GM06990 (cell line): ENCODE measurements around the gene STAT2.
"Not testable (repeated sequence)": the region's sequence is repeated elsewhere in the genome, so short reads cannot be mapped to it uniquely, and the experiment has no call there.

Experiments used
- DNase-seq: peaks from one replicate; pipeline ENCODE4 v3.0.0-alpha.2; 2011; ENCODE audit not compliant: insufficient read length; ENCODE audit errors: extremely low read depth
- H3K27me3 ChIP-seq: replicated peaks from 2 replicates; pipeline ENCODE4 v1.6.0; 2011; ENCODE audit warnings: low read length; ENCODE audit not compliant: control insufficient read depth, insufficient read depth
- H3K36me3 ChIP-seq: 2 replicates; pipeline ENCODE4 v1.5.1; 2011; ENCODE audit warnings: low read length; ENCODE audit not compliant: control insufficient read depth, insufficient read depth
- H3K4me3 ChIP-seq: replicated peaks from 2 replicates; pipeline ENCODE4 v1.5.1; 2011; ENCODE audit warnings: low read depth, mild to moderate bottlenecking, control low read depth, low read length
- CTCF ChIP-seq: IDR thresholded peaks from 2 replicates; pipeline ENCODE4 v1.5.1; 2011; ENCODE audit warnings: low read length, control low read depth, mild to moderate bottlenecking, inconsistent platforms; ENCODE audit not compliant: insufficient read depth, poor library complexity, severe bottlenecking

Gene STAT2

GRCh38 chr12:56338308-56339157, 21.4 kb downstream of the STAT2 start, which contains the start of gene IL23A:
IL23A (plus strand) TSS chr12:56338884; CDS start chr12:56339045, 161 bp downstream.
- no peaks in the 10 kb centered on the region for H3K27me3 ChIP-seq
- no peak for TF ChIP-seq CTCF
- H3K36me3 ChIP-seq: peaks cover 17% of the 10 kb centered on the region
- H3K4me3 ChIP-seq: peak within 1 kb of the TSS; percentile 26
- peak; percentile 63 for DNase-seq

GRCh38 chr12:56337753-56338251, 22.1 kb downstream of the STAT2 start:
- Histone ChIP-seq H3K4me3 (no peak overlapping the region), H3K36me3 (peaks cover 11% of the 10 kb centered on the region), H3K27me3 (no peaks in the 10 kb centered on the region)
- no peak for TF ChIP-seq CTCF
- no peak for DNase-seq

GRCh38 chr12:56336361-56337167, 23.3 kb downstream of the STAT2 start:
- peaks cover 7% of the 10 kb centered on the region for H3K36me3 ChIP-seq
- H3K27me3 ChIP-seq: no peaks in the 10 kb centered on the region
- TF ChIP-seq CTCF: no peak
- no peak for DNase-seq
- no peak overlapping the region for H3K4me3 ChIP-seq

GRCh38 chr12:56335527-56335926, 24.4 kb downstream of the STAT2 start:
- not testable (repeated sequence) for H3K27me3 ChIP-seq, H3K36me3 ChIP-seq, H3K4me3 ChIP-seq, DNase-seq

GRCh38 chr12:56334490-56334793, 25.5 kb downstream of the STAT2 start:
- TF ChIP-seq CTCF: no peak
- Histone ChIP-seq H3K27me3 (no peaks in the 10 kb centered on the region), H3K36me3 (no peaks in the 10 kb centered on the region), H3K4me3 (peak overlapping the region; percentile 63)
- DNase-seq: no peak

GRCh38 chr12:56333679-56334489, 26.0 kb downstream of the STAT2 start, which contains the start of gene PAN2:
PAN2 (minus strand) TSS chr12:56334000; CDS start chr12:56333094, 906 bp downstream.
- peak; percentile 40 for TF ChIP-seq CTCF
- DNase-seq: peak; percentile 93
- H3K36me3 ChIP-seq: no peaks in the 10 kb centered on the region
- no peaks in the 10 kb centered on the region for H3K27me3 ChIP-seq
- peak within 1 kb of the TSS; percentile 63 for H3K4me3 ChIP-seq
